Liver (tissue), 3 donors: ENCODE results near the gene HSD17B13.

Source experiments
- CTCF ChIP-seq: fragments of 150-350 bp; IDR thresholded peaks from 2 replicates; pipeline ENCODE4 v1.5.1; 2017; ENCODE audit warnings: improper control_type of control experiment, low read depth, low read length; ENCODE audit not compliant: missing input control
- FOXA2 ChIP-seq: IDR thresholded peaks from 2 replicates; pipeline ENCODE4 v1.6.1; 2016; ENCODE audit warnings: antibody characterized with exemption
- JUND ChIP-seq, 2 donors: IDR thresholded peaks; 2 replicates each; pipeline ENCODE4 v1.6.1; 2016; ENCODE audit warnings: antibody characterized with exemption in 2 of 2
- MAX ChIP-seq: IDR thresholded peaks from 2 replicates; pipeline ENCODE4 v1.6.1; 2016; ENCODE audit warnings: antibody characterized with exemption
- RAD21 ChIP-seq, 2 donors: IDR thresholded peaks; 2 replicates each; pipeline ENCODE4 v1.6.1; 2016; ENCODE audit warnings: antibody characterized with exemption in 2 of 2, mild to moderate bottlenecking in 2 of 2
- RXRA ChIP-seq, 2 donors: IDR thresholded peaks; 2 replicates each; pipeline ENCODE4 v1.6.1; 2017 to 2018; ENCODE audit warnings: antibody characterized with exemption in 2 of 2, mild to moderate bottlenecking in 1 of 2
- TAF1 ChIP-seq: conservative IDR thresholded peaks from 2 replicates; pipeline ENCODE4 v1.6.1; 2016; ENCODE audit warnings: antibody characterized with exemption, mild to moderate bottlenecking
- YY1 ChIP-seq: IDR thresholded peaks from 2 replicates; pipeline ENCODE4 v1.6.1; 2016; ENCODE audit warnings: antibody characterized with exemption, mild to moderate bottlenecking
- ZBTB33 ChIP-seq: IDR thresholded peaks from 2 replicates; pipeline ENCODE4 v1.6.1; 2016; ENCODE audit warnings: antibody characterized with exemption
- donor health status: healthy.
- donor health status: healthy.

- TF ChIP-seq CTCF (no peak), RAD21 (IDR thresholded peaks at IDR 0.05) (no peak), TAF1 (no peak), MAX (no peak), JUND (IDR thresholded peaks at IDR 0.05) (no peak), RXRA (IDR thresholded peaks at IDR 0.05) (no peak), YY1 (no peak), ZBTB33 (no peak), FOXA2 (no peak)
Measured at GRCh38 chr4:87266986-87267385, 55.7 kb downstream of the HSD17B13 start.
